OCI-LY3 (cell line): ENCODE results near the gene HIBADH.

Experiments used
- H2AFZ ChIP-seq: fragments of 200-600, 300-600 bp; shearing (Covaris generic); 2 replicates; pipeline ENCODE4 v1.6.0; 2014; ENCODE audit warnings: antibody characterized with exemption, low read depth, low read length
- H3K27ac ChIP-seq: fragments of 200-600, 300-600 bp; sonication (generic); 2 replicates; pipeline ENCODE4 v1.5.1; 2014; ENCODE audit warnings: mild to moderate bottlenecking, low read length, moderate library complexity, mixed read lengths
- H3K27me3 ChIP-seq: fragments of 200-600, 300-600 bp; sonication (generic); 2 replicates; pipeline ENCODE4 v1.6.1; 2014; ENCODE audit warnings: low read depth, low read length, mixed read lengths
- H3K36me3 ChIP-seq: fragments of 200-600, 300-600 bp; sonication (generic); replicated peaks from 2 replicates; pipeline ENCODE3; 2014; ENCODE audit warnings: low read depth, low read length, mixed read lengths
- H3K4me1 ChIP-seq: fragments of 300-600, 200-600 bp; sonication (generic); 2 replicates; pipeline ENCODE4 v1.6.1; 2014; ENCODE audit warnings: low read length, mixed read lengths
- H3K4me2 ChIP-seq: fragments of 200-600, 300-600 bp; sonication (generic); 2 replicates; pipeline ENCODE4 v1.6.1; 2014; ENCODE audit warnings: low read length, mixed read lengths
- H3K4me3 ChIP-seq: fragments of 300-600, 200-600 bp; sonication (generic); 2 replicates; pipeline ENCODE4 v1.5.1; 2014; ENCODE audit warnings: antibody characterized with exemption, mild to moderate bottlenecking, low read length, moderate library complexity
- H3K79me2 ChIP-seq: fragments of 300-600, 200-600 bp; shearing (Covaris generic); 2 replicates; pipeline ENCODE4 v1.6.1; 2014; ENCODE audit warnings: mild to moderate bottlenecking, low read length, mixed read lengths
- H3K9ac ChIP-seq: fragments of 300-600, 200-600 bp; shearing (Covaris generic); 2 replicates; pipeline ENCODE4 v1.6.0; 2014; ENCODE audit warnings: mild to moderate bottlenecking, low read length, moderate library complexity
- H3K9me3 ChIP-seq: fragments of 200-600, 300-600 bp; shearing (Covaris generic); 2 replicates; pipeline ENCODE4 v1.6.1; 2014; ENCODE audit warnings: low read length, mixed read lengths; ENCODE audit not compliant: insufficient read depth
- H4K20me1 ChIP-seq: fragments of 200-600, 300-600 bp; sonication (generic); 2 replicates; pipeline ENCODE4 v1.6.1; 2016; ENCODE audit warnings: low read length, mixed read lengths; ENCODE audit not compliant: insufficient read depth
- EZH2phosphoT487 ChIP-seq: fragments of 200-600 bp; shearing (Covaris generic); IDR thresholded peaks from 2 replicates; pipeline ENCODE4 v1.6.1; 2018; ENCODE audit warnings: antibody characterized with exemption, mixed run types, low read depth
- TF ChIP-seq, protein P1 (sequence below): fragments of 200-600, 300-600 bp; sonication (generic); IDR thresholded peaks from 2 replicates; pipeline ENCODE4 v1.5.1; 2014; ENCODE audit warnings: antibody characterized with exemption, low read length, low read depth

The HIBADH gene

DNA sequence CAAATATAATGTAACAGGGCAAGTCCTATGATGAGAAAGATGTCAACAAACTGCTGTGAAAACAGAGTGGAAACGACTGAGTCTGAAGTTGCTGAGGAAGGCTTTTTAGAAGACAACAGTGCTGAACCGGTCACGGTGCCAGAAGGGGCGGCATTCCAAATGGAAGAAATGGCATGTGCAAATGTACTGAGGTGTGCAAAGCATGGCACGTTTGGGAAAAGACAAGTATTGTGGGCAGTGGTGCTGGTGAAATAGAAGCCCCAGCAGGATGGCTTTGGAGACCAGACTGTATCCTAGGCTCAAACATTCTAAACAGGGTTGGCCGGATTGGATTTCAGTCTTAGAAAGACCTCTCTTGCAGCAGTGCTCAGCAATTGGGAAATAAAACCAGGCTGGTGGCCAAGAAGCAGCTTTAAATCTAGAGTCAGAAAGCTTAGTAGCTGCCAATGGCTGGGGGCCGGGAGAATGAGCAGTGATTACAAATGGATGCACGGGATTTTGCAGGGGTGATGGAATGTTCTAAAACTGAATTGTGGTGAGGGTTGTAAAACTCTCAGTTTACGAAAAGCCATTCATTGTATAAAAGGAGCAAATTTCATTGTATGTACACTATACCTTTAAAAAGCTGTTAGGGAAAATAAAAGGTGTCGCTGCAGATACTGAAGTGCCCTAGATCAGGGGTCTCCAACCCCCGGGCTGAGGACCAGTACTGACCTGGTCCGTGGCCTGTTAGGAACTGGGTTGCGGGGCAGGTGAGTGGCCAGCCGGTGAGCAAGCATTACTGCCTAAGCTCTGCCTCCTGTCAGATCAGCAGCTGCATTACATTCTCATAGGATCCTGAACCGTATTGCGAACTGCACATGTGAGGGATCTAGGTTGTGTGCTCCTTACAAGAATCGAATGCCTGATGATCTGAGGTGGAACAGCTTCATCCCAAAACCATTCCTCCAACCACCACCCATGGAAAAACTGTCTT, 141.6 kb downstream of the HIBADH start:
- Histone ChIP-seq H3K9ac (no peak overlapping the region), H2AFZ (no peak overlapping the region), H3K79me2 (no peaks in the 10 kb centered on the region), H3K9me3 (no peaks in the 10 kb centered on the region), H3K4me3 (no peak overlapping the region), H3K27ac (no peak overlapping the region), H3K4me2 (no peak overlapping the region), H3K4me1 (no peaks in the 10 kb centered on the region), H3K36me3 (no peaks in the 10 kb centered on the region), H4K20me1 (no peaks in the 10 kb centered on the region), H3K27me3 (no peaks in the 10 kb centered on the region)
- TF ChIP-seq, protein P1, sequence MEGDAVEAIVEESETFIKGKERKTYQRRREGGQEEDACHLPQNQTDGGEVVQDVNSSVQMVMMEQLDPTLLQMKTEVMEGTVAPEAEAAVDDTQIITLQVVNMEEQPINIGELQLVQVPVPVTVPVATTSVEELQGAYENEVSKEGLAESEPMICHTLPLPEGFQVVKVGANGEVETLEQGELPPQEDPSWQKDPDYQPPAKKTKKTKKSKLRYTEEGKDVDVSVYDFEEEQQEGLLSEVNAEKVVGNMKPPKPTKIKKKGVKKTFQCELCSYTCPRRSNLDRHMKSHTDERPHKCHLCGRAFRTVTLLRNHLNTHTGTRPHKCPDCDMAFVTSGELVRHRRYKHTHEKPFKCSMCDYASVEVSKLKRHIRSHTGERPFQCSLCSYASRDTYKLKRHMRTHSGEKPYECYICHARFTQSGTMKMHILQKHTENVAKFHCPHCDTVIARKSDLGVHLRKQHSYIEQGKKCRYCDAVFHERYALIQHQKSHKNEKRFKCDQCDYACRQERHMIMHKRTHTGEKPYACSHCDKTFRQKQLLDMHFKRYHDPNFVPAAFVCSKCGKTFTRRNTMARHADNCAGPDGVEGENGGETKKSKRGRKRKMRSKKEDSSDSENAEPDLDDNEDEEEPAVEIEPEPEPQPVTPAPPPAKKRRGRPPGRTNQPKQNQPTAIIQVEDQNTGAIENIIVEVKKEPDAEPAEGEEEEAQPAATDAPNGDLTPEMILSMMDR, result no peak
- TF ChIP-seq EZH2phosphoT487, result no peak

DNA sequence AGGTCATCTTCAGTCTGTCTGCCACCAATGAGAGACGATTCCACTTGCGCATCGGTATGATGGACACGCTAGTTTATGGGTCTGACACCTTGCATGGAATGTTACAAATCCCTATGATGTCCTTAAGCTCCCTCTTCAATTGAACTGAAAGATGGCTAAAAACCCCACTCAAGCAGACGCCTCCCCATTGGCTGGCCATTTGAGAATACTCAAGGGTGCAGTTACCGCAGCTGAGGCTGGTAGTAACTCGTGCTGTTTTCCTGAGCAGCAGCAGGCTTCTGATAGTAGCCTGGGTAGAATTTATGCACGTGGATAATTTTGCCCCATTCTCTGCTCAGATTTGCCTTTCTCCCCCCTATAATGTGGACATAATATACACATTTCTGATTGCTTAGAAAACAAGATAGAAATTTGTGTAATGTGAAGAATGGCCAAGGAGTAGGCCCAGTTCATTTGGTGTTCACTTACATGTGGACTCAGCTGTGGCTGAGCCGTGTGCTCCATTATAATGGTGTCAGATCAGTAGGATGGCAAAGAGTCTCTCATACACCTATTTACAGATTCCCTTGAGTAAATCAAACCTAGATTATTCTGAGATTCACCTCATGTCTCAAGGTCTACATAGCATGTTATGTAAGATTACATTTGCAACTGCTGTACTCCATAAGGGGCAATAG, 142.8 kb downstream of the HIBADH start:
- Histone ChIP-seq H3K4me3 (no peak overlapping the region), H3K9me3 (no peaks in the 10 kb centered on the region), H3K79me2 (no peaks in the 10 kb centered on the region), H3K9ac (no peak overlapping the region), H3K36me3 (no peaks in the 10 kb centered on the region), H4K20me1 (no peaks in the 10 kb centered on the region), H3K27me3 (no peaks in the 10 kb centered on the region), H2AFZ (no peak overlapping the region), H3K4me1 (no peaks in the 10 kb centered on the region), H3K4me2 (no peak overlapping the region), H3K27ac (no peak overlapping the region)
- TF ChIP-seq, protein P1, result no peak
- no peak for TF ChIP-seq EZH2phosphoT487

DNA sequence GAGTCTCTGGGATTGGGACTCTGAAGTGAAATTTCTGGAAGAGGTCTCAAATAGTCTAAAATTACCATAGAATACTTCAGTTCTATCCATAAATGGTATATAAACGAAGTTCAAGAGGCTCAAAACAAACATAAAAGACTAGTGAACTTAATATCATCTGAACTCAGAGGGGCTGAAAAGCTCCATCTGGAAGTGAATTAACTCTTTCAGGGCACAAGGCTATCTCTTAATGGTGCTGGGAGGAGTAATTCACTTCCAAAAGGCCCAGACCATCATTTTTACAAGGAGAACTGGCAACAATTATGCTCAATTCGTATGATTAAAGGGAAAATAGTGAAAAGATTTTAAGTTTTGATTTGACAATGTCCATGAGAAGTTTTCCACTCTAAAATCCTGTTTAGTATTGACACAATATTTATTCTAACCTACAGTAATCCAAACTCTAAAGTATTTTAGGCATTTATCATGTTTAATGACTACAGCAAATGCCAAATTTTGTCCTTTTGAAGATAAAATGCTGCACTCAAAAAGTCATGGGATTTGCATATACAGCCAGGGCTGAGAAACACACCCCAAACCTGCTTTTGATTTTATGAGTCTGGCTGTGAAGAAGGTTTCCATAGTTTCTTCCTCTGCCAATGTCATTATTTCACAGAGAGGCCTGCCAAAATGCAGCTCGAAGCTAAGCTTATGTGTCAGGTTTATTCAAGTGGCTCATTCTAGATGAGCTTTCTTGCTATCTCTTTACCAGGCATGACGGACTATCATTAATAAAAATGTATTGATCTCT, 143.9 kb downstream of the HIBADH start:
- Histone ChIP-seq H3K27ac (no peak overlapping the region), H4K20me1 (no peaks in the 10 kb centered on the region), H3K9me3 (no peaks in the 10 kb centered on the region), H3K9ac (no peak overlapping the region), H3K4me3 (no peak overlapping the region), H3K27me3 (no peaks in the 10 kb centered on the region), H3K79me2 (no peaks in the 10 kb centered on the region), H3K36me3 (no peaks in the 10 kb centered on the region), H2AFZ (no peak overlapping the region), H3K4me2 (no peak overlapping the region), H3K4me1 (no peaks in the 10 kb centered on the region)
- TF ChIP-seq, protein P1, result no peak
- TF ChIP-seq EZH2phosphoT487, result no peak

DNA sequence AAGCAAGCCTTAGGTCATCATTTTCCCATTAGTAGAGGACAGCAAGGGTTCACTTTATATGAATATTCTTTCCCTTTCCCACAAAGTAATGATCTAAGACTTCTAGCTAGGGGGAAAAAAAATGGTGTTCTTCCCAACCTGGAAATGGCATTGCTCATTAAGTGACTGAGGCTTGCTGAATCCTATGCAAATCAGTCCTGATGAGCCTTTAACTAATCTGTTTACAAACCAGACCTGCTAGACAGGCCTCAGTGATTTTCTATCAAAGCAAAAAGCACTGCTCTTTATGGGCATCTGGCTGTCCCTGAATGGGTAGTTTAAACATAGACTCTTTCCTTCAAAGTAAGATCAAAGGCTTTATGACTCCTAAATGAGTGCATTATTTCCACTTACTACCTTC, 146.3 kb downstream of the HIBADH start:
- Histone ChIP-seq H3K4me1 (no peaks in the 10 kb centered on the region), H3K4me3 (no peak overlapping the region), H3K27me3 (no peaks in the 10 kb centered on the region), H3K9me3 (no peaks in the 10 kb centered on the region), H3K4me2 (no peak overlapping the region), H2AFZ (no peak overlapping the region), H3K36me3 (no peaks in the 10 kb centered on the region), H3K79me2 (no peaks in the 10 kb centered on the region), H3K9ac (no peak overlapping the region), H4K20me1 (no peaks in the 10 kb centered on the region), H3K27ac (no peak overlapping the region)
- TF ChIP-seq, protein P1, result no peak
